WTC11 (cell line): ENCODE data around the gene CNTNAP2.

Source experiments
- ATF3 ChIP-seq: sonication (generic); formaldehyde crosslinking; conservative IDR thresholded peaks from 2 replicates; pipeline ENCODE4 v1.8.1; 2022; ENCODE audit warnings: mild to moderate bottlenecking, missing genetic modification reagents
- CBFB ChIP-seq: sonication (generic); formaldehyde crosslinking; IDR thresholded peaks from 2 replicates; pipeline ENCODE4 v1.8.1; 2022; ENCODE audit warnings: mild to moderate bottlenecking, low read depth, missing genetic modification reagents
- CTCF ChIP-seq: fragments of 200-600 bp; IDR thresholded peaks from 2 replicates; pipeline ENCODE4 v1.8.0; 2022; ENCODE audit warnings: antibody characterized with exemption
- E2F1 ChIP-seq: sonication (generic); formaldehyde crosslinking; IDR thresholded peaks from 2 replicates; pipeline ENCODE4 v1.8.0; 2022; ENCODE audit warnings: mild to moderate bottlenecking, missing genetic modification reagents
- FOXJ3 ChIP-seq: sonication (generic); formaldehyde crosslinking; IDR thresholded peaks from 2 replicates; pipeline ENCODE4 v1.9.0; 2021; ENCODE audit warnings: missing genetic modification reagents, mild to moderate bottlenecking, borderline replicate concordance
- FOXP4 ChIP-seq: sonication (generic); formaldehyde crosslinking; IDR thresholded peaks from 2 replicates; pipeline ENCODE4 v1.8.0; 2022; ENCODE audit warnings: mild to moderate bottlenecking, missing genetic modification reagents
- KAT7 ChIP-seq: sonication (generic); formaldehyde crosslinking; IDR thresholded peaks from 2 replicates; pipeline ENCODE4 v1.8.1; 2023; ENCODE audit warnings: missing genetic modification reagents, mild to moderate bottlenecking, borderline replicate concordance
- MAX ChIP-seq: sonication (generic); formaldehyde crosslinking; IDR thresholded peaks from 2 replicates; pipeline ENCODE4 v1.8.0; 2022; ENCODE audit warnings: mild to moderate bottlenecking, missing genetic modification reagents
- MXD4 ChIP-seq: fragments of 250-450 bp; sonication (Bioruptor Pico); IDR thresholded peaks from 2 replicates; pipeline ENCODE4 v1.8.0; 2021; ENCODE audit warnings: mild to moderate bottlenecking, moderate library complexity, borderline replicate concordance
- MYBL2 ChIP-seq: sonication (generic); formaldehyde crosslinking; IDR thresholded peaks from 2 replicates; pipeline ENCODE4 v1.8.1; 2023; ENCODE audit warnings: mild to moderate bottlenecking, moderate library complexity, missing genetic modification reagents
- NFE2L1 ChIP-seq: sonication (generic); formaldehyde crosslinking; IDR thresholded peaks from 2 replicates; pipeline ENCODE4 v1.8.1; 2023; ENCODE audit warnings: missing genetic modification reagents
- TEAD4 ChIP-seq: sonication (generic); formaldehyde crosslinking; IDR thresholded peaks from 2 replicates; pipeline ENCODE4 v1.8.0; 2022; ENCODE audit warnings: mild to moderate bottlenecking, missing genetic modification reagents
- USF1 ChIP-seq: sonication (generic); formaldehyde crosslinking; IDR thresholded peaks from 2 replicates; pipeline ENCODE4 v1.8.0; 2022; ENCODE audit warnings: mild to moderate bottlenecking, missing genetic modification reagents
- USF2 ChIP-seq: sonication (generic); formaldehyde crosslinking; IDR thresholded peaks from 2 replicates; pipeline ENCODE4 v1.8.1; 2023; ENCODE audit warnings: mild to moderate bottlenecking, missing genetic modification reagents, moderate library complexity

- TF ChIP-seq CTCF (no peak), FOXP4 (CRISPR knock-in tag) (no peak), MAX (no peak), ATF3 (CRISPR knock-in tag) (no peak), E2F1 (no peak), TEAD4 (CRISPR knock-in tag) (no peak), NFE2L1 (CRISPR knock-in tag) (no peak), USF1 (CRISPR knock-in tag) (no peak), MYBL2 (CRISPR knock-in tag) (no peak), FOXJ3 (CRISPR knock-in tag) (no peak), USF2 (CRISPR knock-in tag) (no peak), KAT7 (CRISPR knock-in tag) (no peak), CBFB (CRISPR knock-in tag) (no peak), MXD4 (CRISPR knock-in tag) (no peak)
These were observed 1165.6 kb downstream of the CNTNAP2 start for GRCh38 chr7:147282204-147282603.
